ENCODE measurements around the gene CDC42. TPM values are rescaled to one million over a fixed set of nuclear protein-coding genes. Genes with fewer than 3 reads are reported as not detected.

Gene CDC42
- total RNA-seq, 3 donors from 2014 or later (not counting 1 experiment from before 2014, with no cell fraction given), result 454 to 470 (median 463) TPM

- no peaks in the 10 kb centered on the region for H3K36me3 Mint-ChIP-seq
- H3K4me3 ChIP-seq (ENCODE audit: low read length), result no peak overlapping the region
- peak overlapping the region; percentile 27 for H3K27ac ChIP-seq (ENCODE audit: low read length)
- H3K27me3 ChIP-seq (ENCODE audit: control insufficient read depth, insufficient read depth, low read length), result no peaks in the 10 kb centered on the region
- H3K4me1 Mint-ChIP-seq, result peaks cover 40 to 48% of the 10 kb centered on the region in 2 donors
- intact Hi-C loops (cut with micrococcal nuclease), result no loop called here
- H3K9me3 Mint-ChIP-seq, result no peaks in the 10 kb centered on the region
- 96% methylated on average over 1 of the region's 1 CpG for WGBS (ENCODE audit: insufficient coverage)
- TF ChIP-seq CTCF (IDR thresholded peaks at IDR 0.05), result no peak
- H3K27ac Mint-ChIP-seq, result peak overlapping the region; percentile 95 to 96
- DNase-seq, result no peak
- no peak for ATAC-seq
- H3K4me1 ChIP-seq (ENCODE audit: control insufficient read depth, insufficient read depth, low read length), result peaks cover 44% of the 10 kb centered on the region
- H3K27me3 Mint-ChIP-seq (ENCODE audit: low read depth in 2 of 2), result no peaks in the 10 kb centered on the region
- H3K9me3 ChIP-seq (ENCODE audit: control insufficient read depth, insufficient read depth, low read length), result no peaks in the 10 kb centered on the region
- H3K36me3 ChIP-seq (ENCODE audit: control insufficient read depth, insufficient read depth, low read length), result no peaks in the 10 kb centered on the region
- H3K4me3 Mint-ChIP-seq, result peak overlapping the region; percentile 57
Measured at GRCh38 chr1:22041505-22041904, 11.0 kb upstream of the CDC42 start.

GRCh38 chr1:22043198-22043769 lies 9.2 kb upstream of the CDC42 start:
- Histone ChIP-seq H3K4me3 (ENCODE audit: low read length) (no peak overlapping the region), H3K9me3 (ENCODE audit: control insufficient read depth, insufficient read depth, low read length) (no peaks in the 10 kb centered on the region), H3K27ac (ENCODE audit: low read length) (no peak overlapping the region), H3K27me3 (ENCODE audit: control insufficient read depth, insufficient read depth, low read length) (no peaks in the 10 kb centered on the region), H3K4me1 (ENCODE audit: control insufficient read depth, insufficient read depth, low read length) (peaks cover 40% of the 10 kb centered on the region), H3K36me3 (ENCODE audit: control insufficient read depth, insufficient read depth, low read length) (no peaks in the 10 kb centered on the region)
- 100% methylated on average over 1 of the region's 3 CpGs for WGBS (ENCODE audit: insufficient coverage)
- H3K27me3 Mint-ChIP-seq (ENCODE audit: low read depth in 2 of 2), result no peaks in the 10 kb centered on the region
- DNase-seq (no peak), ATAC-seq (no peak)
- H3K4me1 Mint-ChIP-seq, result peaks cover 32 to 53% of the 10 kb centered on the region in 2 donors
- H3K27ac Mint-ChIP-seq, result peak overlapping the region; percentile 70 to 96
- intact Hi-C loops (cut with micrococcal nuclease), result no loop called here
- no peaks in the 10 kb centered on the region for H3K36me3 Mint-ChIP-seq
- H3K9me3 Mint-ChIP-seq, result no peaks in the 10 kb centered on the region
- H3K4me3 Mint-ChIP-seq, result no peak overlapping the region
- TF ChIP-seq CTCF (IDR thresholded peaks at IDR 0.05), result no peak

- DNase-seq, result peak in 1 of 2 donors; percentile 51
- Mint-ChIP-seq H3K9me3 (no peaks in the 10 kb centered on the region), H3K36me3 (no peaks in the 10 kb centered on the region), H3K27ac (no peak overlapping the region), H3K4me1 (peaks cover 30 to 51% of the 10 kb centered on the region in 2 donors), H3K27me3 (ENCODE audit: low read depth in 2 of 2) (no peaks in the 10 kb centered on the region), H3K4me3 (no peak overlapping the region)
- no peak for TF ChIP-seq CTCF (IDR thresholded peaks at IDR 0.05)
- ATAC-seq, result no peak
- Histone ChIP-seq H3K4me3 (ENCODE audit: low read length) (no peak overlapping the region), H3K36me3 (ENCODE audit: control insufficient read depth, insufficient read depth, low read length) (no peaks in the 10 kb centered on the region), H3K4me1 (ENCODE audit: control insufficient read depth, insufficient read depth, low read length) (peaks cover 26% of the 10 kb centered on the region), H3K27ac (ENCODE audit: low read length) (no peak overlapping the region), H3K27me3 (ENCODE audit: control insufficient read depth, insufficient read depth, low read length) (no peaks in the 10 kb centered on the region), H3K9me3 (ENCODE audit: control insufficient read depth, insufficient read depth, low read length) (no peaks in the 10 kb centered on the region)
- WGBS (ENCODE audit: insufficient coverage), result 97% methylated on average over 3 of the region's 3 CpGs
- intact Hi-C loops (cut with micrococcal nuclease), result no loop called here
Measured at GRCh38 chr1:22044690-22045420, 7.7 kb upstream of the CDC42 start.
